HG03039 (cell line): ENCODE measurements around the gene ADAMTS6.
"Not testable (repeated sequence)": the region's sequence is repeated elsewhere in the genome, so short reads cannot be mapped to it uniquely, and the experiment has no call there.

Source experiments
- ATAC-seq: cut with Tn5 transposase; IDR thresholded peaks from one replicate; pipeline ENCODE4 v1.9.1; 2021; ENCODE audit warnings: mild to moderate bottlenecking, moderate library complexity; ENCODE audit not compliant: unreplicated experiment

Gene ADAMTS6

DNA sequence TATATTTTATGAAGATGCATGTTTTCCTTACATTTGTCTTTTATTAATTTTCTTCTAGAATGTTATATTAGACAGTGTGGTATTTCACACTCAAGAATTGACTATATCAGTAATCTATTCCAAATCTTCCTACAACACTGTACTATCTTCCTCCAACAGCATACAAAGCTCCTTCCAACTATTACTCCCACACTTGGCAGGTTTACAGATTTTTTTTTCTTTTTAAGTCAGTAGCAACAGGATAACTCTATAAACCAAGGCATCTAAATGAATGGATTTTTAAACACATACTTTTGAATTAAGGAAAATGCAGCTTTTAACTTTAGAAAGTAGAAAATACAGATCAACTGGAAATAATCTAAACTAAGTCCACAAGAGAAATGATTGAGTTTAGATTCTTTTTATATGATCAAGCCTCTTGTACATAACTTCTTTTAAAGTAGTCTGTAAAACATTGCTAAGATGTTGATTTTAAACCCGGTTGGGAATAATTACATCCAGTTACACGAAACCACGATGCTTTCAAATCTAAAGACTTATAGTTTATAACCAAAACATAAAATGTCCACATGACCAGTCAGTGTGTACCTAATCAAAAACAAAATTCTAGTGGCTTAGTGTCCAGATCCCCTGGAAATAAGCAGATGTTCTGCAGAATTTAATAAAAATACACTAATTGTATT lies 281.6 kb downstream of the ADAMTS6 start:
- ATAC-seq = no peak

DNA sequence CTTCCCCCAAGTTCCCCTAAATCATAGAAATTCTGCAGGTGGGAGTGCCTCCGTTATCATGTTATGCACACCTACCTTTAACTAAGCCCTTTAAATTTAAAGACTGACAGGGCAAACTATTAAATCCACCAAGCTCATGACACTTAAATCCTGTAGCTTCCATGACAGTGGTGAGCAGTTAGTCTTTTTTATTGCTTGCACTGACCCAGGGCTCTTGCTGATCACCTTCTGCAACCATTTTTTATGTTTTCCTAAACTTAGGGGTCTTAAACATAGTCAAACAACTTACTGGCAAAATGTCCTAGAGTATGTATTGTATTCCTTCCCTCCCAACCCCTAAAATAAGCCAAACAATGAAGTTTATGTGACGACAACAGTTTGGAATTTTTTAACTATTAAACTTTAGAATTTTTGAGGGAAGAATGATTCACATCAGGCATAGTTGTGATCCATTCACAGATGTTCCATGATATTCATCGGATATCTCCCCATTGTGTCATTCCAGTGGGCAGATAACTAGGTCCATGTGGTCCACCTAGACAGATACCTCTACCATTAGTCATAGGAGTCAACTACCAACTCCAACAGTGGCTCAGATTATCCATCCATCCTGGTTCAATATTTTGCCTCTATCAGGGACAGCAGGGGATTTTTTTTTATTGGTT lies 283.1 kb downstream of the ADAMTS6 start:
- no peak for ATAC-seq

DNA sequence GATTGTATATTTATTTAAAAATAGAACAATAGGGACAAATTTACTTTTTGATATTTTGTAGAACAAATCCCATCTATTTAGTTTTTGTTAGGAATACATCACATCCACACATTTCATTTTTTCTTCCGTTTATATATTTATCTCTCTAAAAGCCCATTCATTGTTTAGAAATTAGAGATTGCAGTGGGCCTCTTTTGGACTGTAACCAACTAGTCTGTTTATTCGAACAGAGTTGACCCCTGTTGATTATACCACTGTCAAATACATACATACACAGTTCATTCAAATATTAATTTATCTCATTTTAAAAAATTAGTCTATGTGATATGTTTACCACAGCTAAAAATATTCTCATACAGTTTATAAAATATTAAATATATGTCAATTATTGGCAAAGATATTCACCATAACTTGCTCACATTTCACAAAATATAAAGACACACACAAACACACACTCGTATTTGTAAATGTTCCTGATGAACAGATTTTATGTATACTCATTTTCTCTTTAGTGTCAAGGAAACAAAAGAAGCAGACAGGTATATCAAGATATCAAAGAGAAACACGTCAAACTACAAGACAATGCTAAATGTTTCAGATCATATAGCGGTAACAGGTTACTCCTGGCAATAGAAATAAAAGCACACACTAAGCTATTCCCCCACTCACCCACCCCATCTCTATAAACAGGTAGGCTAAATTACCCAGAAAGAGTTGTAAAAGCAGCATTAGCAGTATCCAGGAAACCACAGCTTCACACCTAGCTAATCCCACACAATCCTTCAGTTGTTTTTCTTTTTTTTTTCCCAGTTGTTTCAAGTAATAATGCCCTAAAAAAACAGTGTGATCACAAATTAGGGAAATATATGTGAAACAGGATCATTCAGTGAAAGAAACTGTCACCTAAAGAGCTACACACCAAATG lies 283.9 kb downstream of the ADAMTS6 start:
- no peak for ATAC-seq

DNA sequence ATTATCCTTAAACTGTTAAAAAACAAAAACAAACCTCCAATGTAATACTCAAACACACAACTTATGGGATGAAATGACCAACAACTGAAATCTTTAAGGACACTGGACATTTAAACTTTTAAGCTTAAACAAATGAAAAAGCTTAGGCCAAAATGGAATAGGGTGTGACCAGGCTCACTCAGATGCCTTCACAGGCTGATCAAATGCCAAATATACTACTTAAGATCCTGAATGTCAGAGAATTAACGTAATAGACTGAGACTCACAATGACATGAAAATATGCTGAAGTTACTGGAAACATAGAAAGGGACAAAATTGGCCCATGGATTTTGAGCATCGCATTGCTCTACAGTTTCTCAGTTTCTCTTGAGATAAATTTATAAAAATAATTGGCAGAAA lies 286.8 kb downstream of the ADAMTS6 start:
- ATAC-seq = no peak

DNA sequence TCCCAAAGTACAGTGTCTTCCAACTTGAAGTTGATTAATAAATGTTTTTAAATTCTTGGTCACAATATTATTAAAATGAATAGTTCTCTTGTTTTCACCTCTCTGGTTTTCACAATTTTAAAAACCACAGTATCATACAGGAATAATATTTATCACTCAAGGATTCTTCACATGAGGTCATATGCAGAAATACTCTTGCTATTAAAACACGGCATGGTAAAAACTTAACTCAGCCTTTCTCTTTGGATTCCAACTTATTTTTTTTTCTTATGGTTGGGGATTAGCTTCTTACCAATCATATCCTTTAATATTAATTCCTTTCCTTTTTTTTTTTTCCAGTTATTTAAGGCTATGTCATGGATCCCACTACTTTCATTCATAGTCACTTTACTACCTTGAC lies 289.4 kb downstream of the ADAMTS6 start:
- ATAC-seq = no peak

DNA sequence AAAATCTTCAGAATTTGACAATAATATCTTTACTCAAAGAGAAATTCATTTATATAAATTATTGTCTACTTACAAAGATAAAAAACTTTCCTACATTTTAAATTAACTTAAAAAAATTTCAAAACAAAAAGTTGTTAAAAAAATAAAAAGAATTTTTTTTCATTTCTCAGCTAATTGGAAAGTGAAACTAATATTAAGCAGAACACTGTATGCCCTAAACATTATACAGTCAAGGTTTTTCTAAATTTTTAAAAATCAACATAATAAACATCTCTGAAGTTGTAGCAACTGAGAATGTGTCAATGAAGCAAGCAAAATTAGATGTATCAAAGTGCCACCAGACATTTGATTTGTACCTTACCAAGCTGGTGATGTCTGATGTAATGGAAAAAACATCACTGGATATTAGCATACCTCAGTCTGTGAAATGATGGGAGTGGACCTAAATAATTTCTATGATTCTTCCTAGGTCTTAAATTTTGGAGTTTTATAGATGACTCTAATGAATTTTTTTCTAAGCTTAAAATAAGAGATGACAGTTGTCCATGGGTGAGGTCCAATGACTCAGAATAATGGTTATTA lies 290.1 kb downstream of the ADAMTS6 start:
- ATAC-seq = no peak

DNA sequence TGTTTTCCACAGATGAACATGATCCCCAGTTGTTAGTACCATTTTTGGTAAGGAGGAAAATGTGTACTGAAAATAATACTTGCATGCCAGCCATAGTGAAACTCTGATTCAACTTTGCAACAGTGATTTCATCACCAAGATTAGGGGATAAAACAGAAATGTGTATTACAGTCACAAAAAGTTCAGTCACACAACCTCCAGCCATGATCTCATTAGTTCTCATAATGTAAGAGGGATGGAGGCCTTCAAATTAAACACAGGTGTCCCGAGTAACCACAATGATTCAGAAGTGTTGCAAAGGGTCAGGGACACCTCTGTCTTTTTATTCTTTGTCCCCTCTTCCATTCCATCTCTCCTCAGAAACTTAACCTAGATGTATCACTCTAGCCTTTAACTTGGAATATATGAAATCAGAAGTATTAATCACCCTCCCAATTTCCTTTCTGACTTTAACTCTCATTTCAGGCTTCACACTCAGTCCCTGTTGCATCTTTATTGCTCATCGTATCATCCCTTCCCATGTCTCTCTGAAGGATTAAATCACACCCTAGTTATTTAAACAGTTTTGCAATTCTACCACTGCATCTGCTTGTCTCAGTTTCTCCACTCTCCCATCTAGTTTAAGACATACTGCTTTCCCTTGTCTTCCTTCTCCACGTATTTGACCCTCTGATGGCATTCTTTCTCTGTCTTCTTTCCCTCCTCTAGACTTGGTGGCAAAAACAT lies 291.2 kb downstream of the ADAMTS6 start:
- peak; percentile 78 for ATAC-seq

DNA sequence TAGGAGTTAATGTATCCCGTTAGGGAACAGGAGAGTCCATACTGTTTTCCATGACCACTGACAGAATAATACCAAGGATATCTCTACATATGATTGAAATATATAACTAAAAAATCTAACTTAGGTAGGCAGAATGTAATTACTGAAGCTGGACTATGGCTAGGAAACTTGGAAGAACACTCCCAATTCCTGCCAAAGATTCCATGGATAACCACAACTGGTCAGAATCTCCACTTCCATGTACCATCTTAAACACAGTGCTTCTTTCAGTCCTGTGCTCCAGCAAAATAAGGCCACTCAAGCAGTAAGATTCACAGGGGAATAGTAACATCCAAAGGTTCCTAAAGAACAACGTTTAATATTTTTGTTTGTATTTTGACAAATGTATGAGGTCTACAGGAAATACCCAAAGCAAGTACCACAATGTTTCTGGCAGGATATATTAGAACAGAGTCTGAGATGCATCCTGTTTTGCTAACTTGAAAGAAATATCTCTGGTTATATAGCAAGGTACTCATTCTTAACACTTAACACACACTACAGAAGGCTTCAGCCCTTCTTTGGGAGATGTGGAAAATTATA lies 295.0 kb downstream of the ADAMTS6 start:
- no peak for ATAC-seq

DNA sequence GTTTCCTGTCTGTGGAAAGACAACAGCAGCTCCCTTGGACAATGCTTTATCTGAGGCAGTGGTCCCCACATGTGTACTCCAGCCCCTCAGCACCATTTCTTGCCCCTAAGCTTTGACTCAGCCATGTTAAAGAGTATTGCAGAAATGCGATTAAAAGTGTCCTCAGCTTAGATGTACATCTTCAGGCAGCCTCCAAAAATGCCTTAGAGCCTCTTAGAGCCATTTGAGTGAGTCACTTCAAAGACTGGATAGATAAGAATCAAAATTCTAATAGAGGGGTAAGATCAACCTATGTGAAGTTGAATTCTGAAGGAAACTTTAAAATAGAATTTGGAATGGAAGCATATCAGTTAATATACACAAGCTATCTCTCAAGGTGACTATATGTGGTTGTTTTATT lies 296.3 kb downstream of the ADAMTS6 start:
- no peak for ATAC-seq

DNA sequence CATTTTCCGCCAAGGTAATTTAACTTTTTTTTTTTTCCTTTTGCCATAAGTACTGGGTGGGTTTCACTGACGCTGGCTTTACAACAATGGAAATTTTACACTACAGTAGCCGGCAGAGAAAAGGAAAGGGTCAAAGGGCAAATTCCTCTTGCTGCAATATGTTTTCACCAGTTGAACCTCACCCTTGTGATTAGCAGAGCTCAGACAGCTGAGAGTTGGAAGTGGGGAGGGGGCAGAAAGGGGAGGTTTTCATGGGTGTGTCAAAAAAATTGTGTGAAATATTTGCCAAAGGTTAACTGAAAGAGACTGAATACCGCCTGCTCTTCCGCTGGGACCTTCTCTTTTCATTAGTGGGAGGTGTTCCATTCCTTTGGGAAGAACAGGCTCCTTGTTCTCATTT lies 296.9 kb downstream of the ADAMTS6 start:
- no peak for ATAC-seq

DNA sequence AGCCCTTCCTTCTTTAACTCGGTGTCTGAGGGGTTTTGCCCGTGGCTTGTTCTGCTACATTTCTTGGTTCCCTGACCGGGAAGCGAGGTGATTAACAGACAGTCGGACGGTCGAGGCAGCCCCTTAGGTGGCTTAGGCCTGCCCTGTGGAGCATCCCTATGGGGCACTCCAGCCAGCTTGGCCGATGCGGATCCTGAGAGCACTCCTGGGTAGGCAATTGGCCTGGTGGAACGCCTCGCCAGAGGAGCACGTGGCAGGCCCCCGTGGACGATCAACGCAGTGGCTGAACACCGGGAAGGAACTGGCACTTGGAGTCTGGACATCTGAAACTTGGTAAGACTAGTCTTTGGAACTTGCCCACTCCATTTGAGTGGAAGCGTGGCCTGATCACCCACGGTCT lies 307.5 kb downstream of the ADAMTS6 start:
- not testable (repeated sequence) for ATAC-seq

DNA sequence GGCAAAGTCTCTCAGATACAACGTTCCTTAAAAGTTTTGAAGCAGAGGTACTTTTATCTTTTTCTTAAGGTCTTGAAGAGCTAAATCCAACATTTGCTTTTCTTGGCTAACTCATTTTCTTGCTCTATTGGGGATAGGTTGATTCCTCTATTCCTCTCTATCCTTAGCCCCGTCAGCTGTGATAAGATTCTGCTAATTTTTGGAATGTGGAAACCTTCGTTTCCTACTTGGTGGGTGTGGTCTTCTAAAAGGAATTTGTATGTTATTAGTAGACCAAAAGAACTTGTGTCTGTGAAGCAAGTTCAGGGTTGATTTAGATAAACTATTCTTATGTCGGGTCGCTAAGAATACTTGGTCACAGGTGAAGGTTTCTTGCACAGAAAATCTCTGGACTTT lies 308.6 kb downstream of the ADAMTS6 start:
- no peak for ATAC-seq

DNA sequence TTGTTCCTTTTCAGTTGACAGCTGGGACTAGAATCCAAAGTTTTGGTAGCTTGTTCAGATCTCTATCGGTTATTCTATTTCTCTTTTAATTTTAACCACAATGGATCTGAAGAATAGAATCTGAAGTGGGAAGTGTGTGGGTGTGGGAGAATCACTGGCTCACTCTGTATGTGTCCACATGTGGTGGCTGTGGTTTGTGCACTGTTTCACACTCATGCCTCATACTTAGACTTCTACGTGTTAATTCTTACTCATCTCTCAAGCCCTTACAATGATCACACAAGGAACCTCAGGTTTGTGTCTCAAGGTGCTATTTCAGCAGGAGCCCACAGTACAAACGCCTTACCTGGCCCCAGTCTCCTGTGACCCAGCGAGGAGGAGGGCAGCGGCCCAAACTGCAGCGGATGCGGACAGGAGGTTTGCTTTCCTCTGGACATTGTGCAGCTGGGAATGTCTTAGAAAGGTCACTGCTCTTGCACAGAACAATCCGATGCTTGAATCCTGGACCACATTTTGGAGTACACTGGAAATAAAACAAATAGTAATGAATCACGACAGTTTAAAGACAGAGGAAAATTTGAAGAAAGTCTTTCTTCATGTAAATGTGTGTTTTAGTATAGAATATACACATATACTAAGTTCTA lies 309.1 kb downstream of the ADAMTS6 start:
- peak; percentile 94 for ATAC-seq

DNA sequence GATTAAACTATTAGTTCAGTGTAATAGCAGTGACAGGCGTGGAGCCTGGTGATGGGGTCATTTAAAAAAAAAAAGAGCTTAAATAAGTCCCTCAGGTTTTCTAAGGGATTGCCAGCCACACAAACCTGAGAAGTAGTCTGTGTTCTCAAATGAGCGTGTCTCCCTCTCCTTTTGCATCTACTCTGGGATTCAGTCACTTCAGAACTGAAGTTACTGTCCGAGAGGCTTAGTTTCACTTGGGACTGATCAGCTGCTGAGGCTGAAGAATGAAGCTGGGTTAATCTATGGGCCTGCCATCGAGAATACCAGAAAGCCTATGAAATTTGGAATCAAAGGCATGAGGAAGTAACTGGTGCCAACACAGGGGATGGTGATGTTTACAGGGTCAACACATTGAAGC lies 310.1 kb downstream of the ADAMTS6 start:
- no peak for ATAC-seq

DNA sequence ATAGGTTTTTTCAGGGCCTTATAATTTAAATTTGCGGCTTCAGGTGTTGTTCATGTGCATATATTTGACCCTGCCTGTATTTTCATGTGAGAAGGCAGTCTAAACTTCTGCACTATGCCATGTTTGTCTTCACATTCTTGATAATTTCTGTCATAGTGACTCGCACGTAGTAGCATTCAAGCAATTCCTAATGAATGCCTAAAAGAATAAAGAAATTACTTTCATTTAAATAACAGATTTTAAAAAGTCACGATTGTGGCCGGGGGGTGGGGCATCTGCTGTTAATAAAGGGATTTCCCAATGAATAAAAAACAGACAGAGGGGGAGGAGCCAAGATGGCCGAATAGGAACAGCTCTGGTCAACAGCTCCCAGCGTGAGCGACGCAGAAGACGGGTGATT lies 318.0 kb downstream of the ADAMTS6 start:
- no peak for ATAC-seq

DNA sequence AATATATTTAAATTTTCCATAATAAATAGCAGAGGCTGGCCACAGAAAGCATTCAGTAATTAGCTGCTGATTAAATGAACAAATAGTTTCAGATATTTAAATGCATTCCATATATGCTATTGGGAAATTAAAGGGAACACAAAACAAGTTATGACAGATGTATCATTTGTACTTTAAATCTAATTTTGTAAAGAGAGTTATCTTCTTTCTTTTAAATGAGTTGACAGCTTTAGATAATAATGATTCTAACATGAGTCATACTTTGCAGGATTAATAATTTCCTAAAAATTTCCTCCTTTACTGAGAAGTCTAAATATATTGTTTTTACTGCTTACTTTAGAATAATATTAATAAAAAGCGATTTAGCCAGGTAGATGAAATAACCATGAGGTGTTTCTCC lies 320.1 kb downstream of the ADAMTS6 start:
- ATAC-seq = no peak

DNA sequence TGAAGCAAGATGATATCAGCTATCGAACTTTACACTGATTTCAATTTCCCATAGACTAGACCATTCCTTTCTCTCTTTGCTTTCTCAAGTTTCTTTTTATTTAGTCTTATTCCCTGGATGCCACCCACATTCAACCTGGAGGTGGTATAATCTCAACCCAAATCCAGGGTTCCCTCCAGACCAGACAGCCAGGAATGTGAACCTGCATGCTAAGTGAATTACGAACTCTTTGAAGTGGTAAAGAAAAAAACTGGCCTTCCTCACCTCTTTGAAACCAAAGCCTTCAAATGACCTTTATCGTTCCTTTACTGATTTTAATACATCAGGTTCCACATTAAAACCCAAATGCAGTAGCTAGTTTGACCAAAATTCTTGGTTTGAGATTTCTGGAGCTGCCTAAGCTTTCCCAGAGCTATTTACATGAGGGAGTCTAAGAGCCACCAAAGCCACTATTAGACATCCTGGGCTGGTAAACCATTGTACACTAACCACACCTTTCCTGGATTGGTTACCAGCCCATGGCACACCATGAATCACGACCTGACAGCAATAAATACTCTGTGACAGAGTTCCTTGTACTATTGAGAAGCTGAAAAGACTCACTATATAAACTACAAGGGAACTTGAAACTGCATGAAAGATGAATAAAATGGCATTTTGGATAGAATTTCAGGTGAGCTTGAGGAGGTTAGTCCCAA lies 323.7 kb downstream of the ADAMTS6 start:
- no peak for ATAC-seq

DNA sequence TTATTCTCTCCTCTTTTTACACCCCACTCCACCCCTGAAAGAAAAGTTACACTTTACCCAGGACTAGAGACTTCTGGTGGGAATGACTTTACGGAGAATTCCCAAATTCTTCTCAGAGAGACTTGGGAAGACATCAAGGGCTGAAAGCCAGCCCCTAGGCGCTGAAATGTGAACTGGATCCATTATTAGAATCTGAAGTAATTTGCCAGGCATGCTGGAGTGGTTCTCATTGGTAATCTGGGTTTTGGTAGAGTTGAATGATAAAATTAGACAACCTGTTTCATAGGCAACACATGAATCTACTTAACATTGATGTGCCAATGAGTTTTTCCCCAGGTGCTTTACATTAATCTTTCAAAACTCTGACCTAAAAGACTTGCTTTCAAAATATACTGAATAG lies 324.8 kb downstream of the ADAMTS6 start:
- no peak for ATAC-seq

DNA sequence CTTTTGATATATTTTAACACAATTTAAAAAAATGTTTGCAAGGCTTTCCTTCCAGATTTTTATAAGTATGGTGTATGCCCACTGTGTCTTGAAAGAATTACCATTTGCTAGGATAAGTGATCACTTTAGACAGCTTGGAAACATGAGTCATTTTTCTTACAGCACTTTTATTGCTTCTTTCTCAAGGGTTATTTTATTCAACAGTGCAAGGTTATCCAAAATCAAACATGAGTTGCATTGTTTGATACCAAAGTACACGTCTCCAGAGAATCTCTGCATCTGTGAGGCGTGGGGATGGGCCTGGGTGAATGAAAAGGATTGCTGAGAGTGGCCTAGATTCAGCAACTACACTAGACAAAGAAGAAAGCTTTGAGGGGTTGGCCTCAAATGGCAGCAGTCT lies 329.6 kb downstream of the ADAMTS6 start:
- ATAC-seq = no peak
